ENCODE results near the gene ZCCHC17. TPM values are rescaled to one million over a fixed set of nuclear protein-coding genes. Genes with fewer than 3 reads are reported as not detected.

ZCCHC17 gene
- total RNA-seq, 1 donor from 2014 or later: 39.2 TPM

DNA sequence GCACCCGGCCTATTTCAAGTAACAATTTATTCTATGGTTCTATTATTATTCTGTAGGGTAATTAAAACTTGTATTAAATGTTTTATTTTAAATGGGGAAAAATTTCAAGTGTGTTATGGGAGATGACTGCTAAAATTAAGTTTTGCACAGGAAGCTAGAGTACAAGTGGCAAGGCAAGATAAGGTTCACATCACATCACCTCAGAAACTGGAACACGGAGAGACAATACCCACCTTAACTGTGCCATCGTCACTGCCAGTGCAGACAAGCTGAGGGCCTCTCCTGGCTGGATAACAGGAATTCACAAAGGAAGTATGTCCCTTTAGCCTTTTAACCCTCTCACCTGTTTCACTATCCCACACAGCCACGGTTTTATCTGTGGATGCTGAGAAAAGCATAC lies 7.8 kb upstream of the ZCCHC17 start:
- TF ChIP-seq, protein P1, sequence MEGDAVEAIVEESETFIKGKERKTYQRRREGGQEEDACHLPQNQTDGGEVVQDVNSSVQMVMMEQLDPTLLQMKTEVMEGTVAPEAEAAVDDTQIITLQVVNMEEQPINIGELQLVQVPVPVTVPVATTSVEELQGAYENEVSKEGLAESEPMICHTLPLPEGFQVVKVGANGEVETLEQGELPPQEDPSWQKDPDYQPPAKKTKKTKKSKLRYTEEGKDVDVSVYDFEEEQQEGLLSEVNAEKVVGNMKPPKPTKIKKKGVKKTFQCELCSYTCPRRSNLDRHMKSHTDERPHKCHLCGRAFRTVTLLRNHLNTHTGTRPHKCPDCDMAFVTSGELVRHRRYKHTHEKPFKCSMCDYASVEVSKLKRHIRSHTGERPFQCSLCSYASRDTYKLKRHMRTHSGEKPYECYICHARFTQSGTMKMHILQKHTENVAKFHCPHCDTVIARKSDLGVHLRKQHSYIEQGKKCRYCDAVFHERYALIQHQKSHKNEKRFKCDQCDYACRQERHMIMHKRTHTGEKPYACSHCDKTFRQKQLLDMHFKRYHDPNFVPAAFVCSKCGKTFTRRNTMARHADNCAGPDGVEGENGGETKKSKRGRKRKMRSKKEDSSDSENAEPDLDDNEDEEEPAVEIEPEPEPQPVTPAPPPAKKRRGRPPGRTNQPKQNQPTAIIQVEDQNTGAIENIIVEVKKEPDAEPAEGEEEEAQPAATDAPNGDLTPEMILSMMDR (conservative IDR thresholded peaks at IDR 0.05; ENCODE audit: low read depth, low read length): no peak
- DNase-seq (ENCODE audit: low read depth): no peak
- H3K4me3 ChIP-seq (ENCODE audit: low read depth, low read length): no peak overlapping the region

DNA sequence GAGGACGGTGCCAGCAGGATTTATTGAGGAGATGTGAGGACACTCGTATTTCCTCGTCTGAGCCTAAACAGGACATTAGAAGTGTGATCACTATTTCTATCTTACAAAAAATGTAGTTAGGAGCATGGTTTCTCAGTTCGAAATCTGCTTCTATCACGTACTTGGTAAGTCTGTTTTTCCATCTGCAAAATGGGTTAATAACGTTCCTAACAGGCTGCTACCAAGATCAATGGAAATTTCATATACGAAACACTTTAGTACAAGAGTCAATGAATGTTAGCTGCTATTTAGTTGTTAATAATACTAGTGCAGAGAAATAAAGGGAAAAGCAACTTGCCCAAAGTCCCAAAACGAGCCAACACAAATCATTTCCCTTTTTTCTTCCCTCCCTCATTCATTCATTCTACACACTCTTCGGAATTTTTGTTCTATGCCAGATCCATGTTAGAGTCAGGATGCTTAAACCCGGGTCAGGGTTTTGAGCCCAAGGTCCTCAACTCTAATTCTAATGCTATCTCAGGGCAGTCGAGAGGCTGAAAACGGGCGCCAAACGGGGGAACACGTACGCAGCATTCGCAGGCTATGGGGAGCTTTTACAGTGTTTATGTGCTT lies 852 bp upstream of the ZCCHC17 start:
- peak overlapping the region; percentile 71 for H3K4me3 ChIP-seq (ENCODE audit: low read depth, low read length)
- no peak for DNase-seq (ENCODE audit: low read depth)
- TF ChIP-seq, protein P1 (conservative IDR thresholded peaks at IDR 0.05; ENCODE audit: low read depth, low read length): no peak

DNA sequence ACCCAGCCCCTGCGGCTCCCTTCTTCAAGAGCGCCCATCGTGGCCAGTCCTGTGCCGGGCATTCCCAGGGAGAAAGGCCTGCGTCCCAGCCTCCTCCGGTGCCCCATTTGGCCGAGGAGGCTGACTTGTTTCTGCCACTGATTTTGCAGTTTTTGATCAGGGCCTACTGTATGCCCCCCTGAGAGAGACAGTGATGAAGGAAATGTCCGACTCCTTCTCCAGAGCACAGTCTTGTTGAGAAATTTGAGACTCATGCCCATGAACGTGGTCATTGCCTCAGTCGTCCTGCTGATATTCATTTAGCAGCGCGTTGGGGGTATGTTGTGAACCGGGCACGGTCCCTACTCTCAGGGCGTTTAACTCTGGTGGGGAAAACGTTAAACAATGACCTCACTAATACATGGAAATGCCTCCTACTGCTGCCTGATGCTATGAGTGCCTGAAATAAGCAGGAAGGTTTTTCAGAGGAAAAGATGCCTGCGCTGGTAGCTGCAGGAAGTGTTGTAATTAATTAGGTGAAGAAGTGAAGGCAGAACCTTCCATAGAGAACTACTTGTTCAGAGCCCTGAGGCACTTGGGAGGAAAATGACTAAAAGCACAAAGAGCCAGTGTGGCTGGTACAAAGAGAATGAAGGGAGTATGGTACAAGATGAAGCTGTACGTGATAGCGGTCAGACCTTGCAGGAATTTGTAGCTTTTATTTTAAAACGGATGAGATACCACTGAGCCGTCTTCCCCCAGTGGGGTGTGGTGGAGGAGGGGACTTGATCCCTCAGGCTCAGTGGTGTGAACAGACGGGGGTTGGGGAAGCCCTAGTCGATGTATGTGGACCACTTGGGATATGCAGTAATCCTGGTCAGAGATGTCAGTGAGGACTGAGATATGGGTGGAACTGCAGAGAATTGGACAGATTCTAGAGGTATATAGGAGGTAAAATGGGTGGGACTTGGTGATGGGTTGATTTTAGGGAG lies 730 bp downstream of the ZCCHC17 start:
- no peak for DNase-seq (ENCODE audit: low read depth)
- H3K4me3 ChIP-seq (ENCODE audit: low read depth, low read length): peak overlapping the region; percentile 71

DNA sequence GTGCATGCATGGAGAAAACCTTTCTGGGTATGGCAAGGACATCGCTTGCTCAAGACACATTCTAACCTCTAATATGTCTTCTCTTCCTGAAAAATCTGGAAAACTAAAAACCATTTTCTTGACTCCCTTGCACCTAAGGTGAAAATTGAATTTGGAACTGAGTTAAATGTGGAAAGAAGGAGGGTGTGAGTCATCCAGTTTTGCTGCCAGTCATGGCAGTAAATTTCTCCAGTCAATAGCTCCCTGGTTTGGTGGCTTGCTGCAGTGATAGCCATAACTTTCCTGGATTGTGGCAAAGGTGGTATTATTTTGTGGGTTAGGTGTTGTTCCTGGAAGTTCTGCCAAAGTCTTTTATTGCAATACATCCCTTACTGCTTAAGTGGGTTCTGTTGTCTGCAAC lies 2.5 kb downstream of the ZCCHC17 start:
- TF ChIP-seq, protein P1 (conservative IDR thresholded peaks at IDR 0.05; ENCODE audit: low read depth, low read length): no peak
- DNase-seq (ENCODE audit: low read depth): no peak
- no peak overlapping the region for H3K4me3 ChIP-seq (ENCODE audit: low read depth, low read length)

More for the DNA sequence above, 730 bp downstream of the ZCCHC17 start:
- TF ChIP-seq, protein P1 (conservative IDR thresholded peaks at IDR 0.05; ENCODE audit: low read depth, low read length): no peak

DNA sequence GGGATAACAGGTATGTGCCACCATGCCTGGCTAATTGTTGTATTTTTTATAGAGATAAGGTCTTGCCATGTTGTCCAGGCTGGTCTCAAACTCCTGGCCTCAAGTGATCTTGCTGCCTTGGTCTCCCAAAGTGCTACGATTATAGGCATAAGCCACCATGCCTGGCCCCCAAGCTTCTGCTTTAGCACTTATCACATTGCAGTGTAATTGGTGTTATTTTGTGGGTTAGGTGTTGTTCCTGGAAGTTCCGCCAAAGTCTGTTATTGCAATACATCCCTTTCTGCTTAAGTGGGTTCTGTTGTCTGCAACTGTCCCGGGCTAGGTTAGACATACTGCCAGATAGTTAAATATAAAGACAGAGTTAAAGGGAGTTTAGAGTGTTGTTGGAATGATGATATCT lies 3.4 kb downstream of the ZCCHC17 start:
- no peak for DNase-seq (ENCODE audit: low read depth)
- H3K4me3 ChIP-seq (ENCODE audit: low read depth, low read length): no peak overlapping the region
- TF ChIP-seq, protein P1 (conservative IDR thresholded peaks at IDR 0.05; ENCODE audit: low read depth, low read length): no peak

DNA sequence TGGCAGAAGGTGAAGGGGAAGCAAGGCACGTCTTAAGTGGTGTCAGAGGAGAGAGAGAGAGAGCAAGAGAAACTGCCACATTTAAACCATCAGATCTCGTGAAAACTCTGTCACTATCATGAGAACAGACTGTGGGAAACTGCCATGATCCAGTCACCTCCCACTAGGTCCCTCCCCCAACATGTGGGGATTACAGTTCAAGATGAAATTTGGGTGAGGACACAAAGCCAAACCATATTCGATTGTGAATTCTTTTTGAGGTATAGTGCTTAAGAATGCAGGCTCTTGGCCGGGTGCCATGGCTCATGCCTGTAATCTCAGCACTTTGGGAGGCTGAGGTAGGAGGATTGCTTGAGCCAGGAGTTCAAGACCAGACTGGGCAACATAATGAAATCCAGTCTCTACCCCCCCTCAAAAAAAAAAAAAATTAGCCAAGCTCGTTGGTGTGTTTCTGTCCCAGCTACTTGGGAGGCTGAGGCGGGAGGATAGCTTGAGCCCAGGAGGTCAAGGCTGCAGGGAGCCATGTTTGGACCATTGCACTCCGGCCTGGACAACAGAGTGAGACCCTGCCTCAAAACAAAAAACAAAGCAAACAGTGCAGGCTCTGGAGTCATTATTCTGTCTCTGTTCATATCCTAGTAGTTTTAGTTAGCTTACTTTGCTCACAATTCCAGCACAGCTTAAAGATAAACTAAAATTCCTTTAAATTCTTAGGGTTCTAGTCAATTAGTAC lies 6.0 kb downstream of the ZCCHC17 start:
- H3K4me3 ChIP-seq (ENCODE audit: low read depth, low read length): no peak overlapping the region
- TF ChIP-seq, protein P1 (conservative IDR thresholded peaks at IDR 0.05; ENCODE audit: low read depth, low read length): no peak
- DNase-seq (ENCODE audit: low read depth): no peak
